ENCODE measurements around the gene ATP8B4.

Gene ATP8B4

DNA sequence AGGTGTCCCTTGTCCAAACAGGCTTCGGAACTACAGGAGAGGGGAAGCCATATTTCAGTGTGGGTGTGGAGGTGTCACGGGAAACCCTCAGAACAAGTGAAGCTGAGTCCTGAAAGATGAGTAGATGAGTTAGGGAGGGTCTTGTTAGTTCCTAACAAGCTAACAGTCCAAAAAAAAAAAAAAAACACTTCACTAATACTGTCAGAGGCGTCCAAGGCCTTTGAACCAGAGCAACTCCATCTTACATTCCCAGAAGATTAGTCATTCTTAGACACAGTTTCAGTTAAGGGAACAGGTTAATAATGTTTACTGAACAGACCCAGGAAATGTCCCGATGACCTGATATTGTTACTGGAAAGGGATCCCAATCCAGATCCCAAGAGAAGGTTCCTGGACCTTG, 7.0 kb upstream of the ATP8B4 start:
- CTCF ChIA-PET = no interaction called here
- TF ChIP-seq ZNF384 (IDR thresholded peaks at IDR 0.05) = no peak
- no peak for TF ChIP-seq FOXA1 (IDR thresholded peaks at IDR 0.05)
- no peak for TF ChIP-seq LEF1 (IDR thresholded peaks at IDR 0.05; ENCODE audit: borderline replicate concordance)
- no peak for TF ChIP-seq ARNT (IDR thresholded peaks at IDR 0.05)
- no peak for TF ChIP-seq BHLHE40 (IDR thresholded peaks at IDR 0.05; ENCODE audit: borderline replicate concordance)
- TF ChIP-seq FOXM1 (IDR thresholded peaks at IDR 0.05; ENCODE audit: borderline replicate concordance) = no peak
- no peak for TF ChIP-seq HDGF (IDR thresholded peaks at IDR 0.05; ENCODE audit: borderline replicate concordance)
- TF ChIP-seq FOXK2 (IDR thresholded peaks at IDR 0.05) = no peak
- no peak for TF ChIP-seq SP1 (IDR thresholded peaks at IDR 0.05)
- TF ChIP-seq NFRKB (IDR thresholded peaks at IDR 0.05) = no peak
- POLR2A ChIA-PET = no interaction called here
- DNase-seq (ENCODE audit: extremely low spot score) = no peak

GRCh38 chr15:50124631-50125030, 5.6 kb upstream of the ATP8B4 start:
- TF ChIP-seq L3MBTL2 (conservative IDR thresholded peaks at IDR 0.05) (no peak), ELF4 (IDR thresholded peaks at IDR 0.05) (no peak), BHLHE40 (IDR thresholded peaks at IDR 0.05; ENCODE audit: borderline replicate concordance) (no peak), TARDBP (IDR thresholded peaks at IDR 0.05) (no peak), FOXK2 (IDR thresholded peaks at IDR 0.05) (no peak), FOXM1 (IDR thresholded peaks at IDR 0.05; ENCODE audit: borderline replicate concordance) (no peak), SUZ12 (IDR thresholded peaks at IDR 0.05) (no peak), CTBP1 (IDR thresholded peaks at IDR 0.05; ENCODE audit: borderline replicate concordance) (no peak), NFRKB (IDR thresholded peaks at IDR 0.05) (no peak), ZNF384 (IDR thresholded peaks at IDR 0.05) (no peak), ARNT (IDR thresholded peaks at IDR 0.05) (no peak), FOXA1 (IDR thresholded peaks at IDR 0.05) (no peak), PKNOX1 (IDR thresholded peaks at IDR 0.05) (no peak), LEF1 (IDR thresholded peaks at IDR 0.05; ENCODE audit: borderline replicate concordance) (no peak), SP1 (IDR thresholded peaks at IDR 0.05) (no peak), HDGF (IDR thresholded peaks at IDR 0.05; ENCODE audit: borderline replicate concordance) (no peak)
- CTCF ChIA-PET = interaction anchor here (0.6 kb wide), 1 partner anchor 120 kb away, joined by 3 read pairs; no protein-coding TSS in a partner anchor
- DNase-seq (ENCODE audit: extremely low spot score) = no peak
- POLR2A ChIA-PET = no interaction called here

- ChIA-PET POLR2A (no interaction called here), CTCF (interaction anchor here (0.6 kb wide), 1 partner anchor 119 kb away, joined by 3 read pairs; no protein-coding TSS in a partner anchor)
- DNase-seq (ENCODE audit: extremely low spot score) = no peak
- TF ChIP-seq BHLHE40 (IDR thresholded peaks at IDR 0.05; ENCODE audit: borderline replicate concordance) (no peak), SUZ12 (IDR thresholded peaks at IDR 0.05) (no peak), TARDBP (IDR thresholded peaks at IDR 0.05) (no peak), PKNOX1 (IDR thresholded peaks at IDR 0.05) (no peak), FOXK2 (IDR thresholded peaks at IDR 0.05) (no peak), CTBP1 (IDR thresholded peaks at IDR 0.05; ENCODE audit: borderline replicate concordance) (no peak), ELF4 (IDR thresholded peaks at IDR 0.05) (no peak), HDGF (IDR thresholded peaks at IDR 0.05; ENCODE audit: borderline replicate concordance) (no peak), FOXA1 (IDR thresholded peaks at IDR 0.05) (no peak), FOXM1 (IDR thresholded peaks at IDR 0.05; ENCODE audit: borderline replicate concordance) (no peak), SP1 (IDR thresholded peaks at IDR 0.05) (no peak), ARNT (IDR thresholded peaks at IDR 0.05) (no peak)
Measured at GRCh38 chr15:50123861-50124557, 5.0 kb upstream of the ATP8B4 start.

DNA sequence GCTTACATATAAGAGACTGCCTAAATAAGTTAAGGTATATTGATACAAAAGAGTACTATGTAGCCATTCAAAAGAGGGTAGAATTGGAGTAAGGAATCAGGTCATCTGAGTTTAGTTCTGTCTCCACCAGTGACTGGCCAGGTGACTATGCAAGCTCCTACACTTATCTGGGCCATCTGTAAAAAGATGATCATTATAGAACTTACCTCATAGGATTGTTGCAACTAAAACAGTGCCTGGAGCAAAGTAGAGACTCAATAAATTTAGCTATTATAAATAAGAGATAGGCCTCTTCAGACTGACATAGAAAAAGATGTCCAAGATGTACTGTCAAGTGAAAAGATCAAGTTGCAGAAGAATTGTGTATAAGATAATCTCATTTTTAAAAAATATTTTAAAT, 1.7 kb upstream of the ATP8B4 start:
- DNase-seq (ENCODE audit: extremely low spot score) = no peak
- TF ChIP-seq SP1 (IDR thresholded peaks at IDR 0.05) = no peak
- TF ChIP-seq CTBP1 (IDR thresholded peaks at IDR 0.05; ENCODE audit: borderline replicate concordance) = no peak
- TF ChIP-seq PKNOX1 (IDR thresholded peaks at IDR 0.05) = no peak
- no peak for TF ChIP-seq NFRKB (IDR thresholded peaks at IDR 0.05)
- TF ChIP-seq FOXK2 (IDR thresholded peaks at IDR 0.05) = no peak
- no peak for TF ChIP-seq FOXM1 (IDR thresholded peaks at IDR 0.05; ENCODE audit: borderline replicate concordance)
- no peak for TF ChIP-seq ELF4 (IDR thresholded peaks at IDR 0.05)
- no peak for TF ChIP-seq ARNT (IDR thresholded peaks at IDR 0.05)
- TF ChIP-seq HDGF (IDR thresholded peaks at IDR 0.05; ENCODE audit: borderline replicate concordance) = no peak
- no peak for TF ChIP-seq TARDBP (IDR thresholded peaks at IDR 0.05)
- no peak for TF ChIP-seq L3MBTL2 (conservative IDR thresholded peaks at IDR 0.05)
- TF ChIP-seq LEF1 (IDR thresholded peaks at IDR 0.05; ENCODE audit: borderline replicate concordance) = no peak
- no peak for TF ChIP-seq SUZ12 (IDR thresholded peaks at IDR 0.05)
- POLR2A ChIA-PET = no interaction called here
- CTCF ChIA-PET = no interaction called here

- ChIA-PET CTCF (no interaction called here), POLR2A (no interaction called here)
- no peak for DNase-seq (ENCODE audit: extremely low spot score)
- no peak for TF ChIP-seq BHLHE40 (IDR thresholded peaks at IDR 0.05; ENCODE audit: borderline replicate concordance)
- no peak for TF ChIP-seq LEF1 (IDR thresholded peaks at IDR 0.05; ENCODE audit: borderline replicate concordance)
- TF ChIP-seq CTBP1 (IDR thresholded peaks at IDR 0.05; ENCODE audit: borderline replicate concordance) = no peak
- no peak for TF ChIP-seq ZNF384 (IDR thresholded peaks at IDR 0.05)
- TF ChIP-seq NFRKB (IDR thresholded peaks at IDR 0.05) = no peak
- TF ChIP-seq TARDBP (IDR thresholded peaks at IDR 0.05) = no peak
- TF ChIP-seq L3MBTL2 (conservative IDR thresholded peaks at IDR 0.05) = no peak
- TF ChIP-seq PKNOX1 (IDR thresholded peaks at IDR 0.05) = no peak
- no peak for TF ChIP-seq FOXK2 (IDR thresholded peaks at IDR 0.05)
- no peak for TF ChIP-seq FOXA1 (IDR thresholded peaks at IDR 0.05)
- TF ChIP-seq HDGF (IDR thresholded peaks at IDR 0.05; ENCODE audit: borderline replicate concordance) = no peak
- TF ChIP-seq ARNT (IDR thresholded peaks at IDR 0.05) = no peak
- TF ChIP-seq SP1 (IDR thresholded peaks at IDR 0.05) = no peak
- no peak for TF ChIP-seq SUZ12 (IDR thresholded peaks at IDR 0.05)
- TF ChIP-seq ELF4 (IDR thresholded peaks at IDR 0.05) = no peak
- TF ChIP-seq FOXM1 (IDR thresholded peaks at IDR 0.05; ENCODE audit: borderline replicate concordance) = no peak
Measured at GRCh38 chr15:50117431-50118027, 1.5 kb downstream of the ATP8B4 start.

All from HEK293T (cell line).